Measurements from ENCODE around the gene CHURC1. TPM values are rescaled to one million over a fixed set of nuclear protein-coding genes. Genes with fewer than 3 reads are reported as not detected.
A peak's percentile ranks its signal among the peaks of the same experiment; 100 is the strongest.

Gene CHURC1
- total and polyA plus RNA-seq, 2 of the 13 experiments (the other 11 are each of a cell fraction or from before 2014, with no cell fraction given) = 41.1 to 74.4 TPM

DNA sequence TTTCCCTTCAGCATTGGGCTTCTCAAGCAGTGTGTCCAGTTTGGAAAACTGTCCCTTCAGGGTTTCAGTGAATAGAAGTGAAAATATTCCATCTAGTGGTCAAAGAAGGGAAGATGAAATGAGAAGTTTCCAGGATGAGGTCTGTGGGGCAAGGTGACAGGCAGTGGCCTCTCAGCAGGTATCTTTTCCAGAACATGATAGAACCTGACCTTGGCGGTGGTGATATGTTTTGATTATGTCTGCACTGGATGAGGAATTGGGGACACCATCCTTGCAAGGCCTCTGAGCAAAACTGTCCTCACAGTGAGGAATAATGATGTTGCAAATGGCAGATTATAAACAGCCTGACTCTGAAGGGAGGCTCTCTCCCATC, 23.6 kb downstream of the CHURC1 start (continued):
- TF ChIP-seq MAX (IDR thresholded peaks at IDR 0.05) (peak; percentile 18; the same call in 1 of the 2 replicates), SMC3 (IDR thresholded peaks at IDR 0.05; ENCODE audit: low read length) (peak; percentile 40; the same call in 1 of the 2 replicates), ZNF558 (CRISPR knock-in tag; IDR thresholded peaks at IDR 0.05; ENCODE audit: borderline replicate concordance) (0 out of 2 replicates have a peak, but pooled peaks have one; percentile 8), POLR2G (IDR thresholded peaks at IDR 0.05; ENCODE audit: low read depth, low read length) (peak; percentile 78), AGO1 (IDR thresholded peaks at IDR 0.05; ENCODE audit: low read depth, low read length, poor library complexity, severe bottlenecking) (peak; percentile 45)

DNA sequence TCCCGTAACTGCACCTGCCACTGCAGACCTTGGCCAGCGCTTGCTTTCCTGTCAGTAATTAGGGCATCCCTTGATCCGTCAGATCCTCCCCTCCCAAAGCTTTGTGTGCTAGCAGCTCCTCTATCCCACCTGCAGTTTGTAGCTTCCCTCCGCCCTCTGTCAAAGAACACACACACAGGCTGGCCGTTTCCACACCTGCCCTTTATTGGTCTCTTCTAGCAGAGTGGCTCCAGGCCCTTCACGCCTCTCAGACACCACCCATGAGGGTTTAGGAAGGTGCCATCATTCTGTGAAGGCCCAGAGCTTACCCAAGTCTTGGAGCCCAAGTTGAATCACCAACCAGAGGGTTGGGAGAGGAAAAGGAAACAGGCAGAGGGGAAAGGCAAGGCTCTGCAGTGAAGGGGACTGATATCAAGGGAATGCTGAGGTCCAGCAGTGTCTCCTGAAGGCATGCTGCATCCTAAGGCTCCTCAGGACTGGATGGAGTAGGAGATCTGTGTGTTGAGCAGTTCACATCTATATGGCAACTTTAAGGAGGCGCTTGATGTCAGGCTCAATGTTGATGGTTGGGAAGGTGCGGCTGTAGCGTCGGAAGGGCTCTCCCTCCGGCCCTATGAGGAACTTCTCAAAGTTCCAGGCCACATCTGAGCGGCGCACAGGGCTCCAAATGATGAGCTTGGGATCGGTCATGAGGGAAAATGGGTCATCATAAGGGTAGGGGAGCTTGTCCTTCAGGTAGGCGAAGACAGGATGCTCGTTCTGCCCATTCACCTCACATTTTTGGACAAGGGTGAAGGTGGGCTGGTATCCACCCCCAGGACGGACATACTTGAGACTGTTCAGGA, 24.9 kb downstream of the CHURC1 start:
- peaks cover 74% of the 10 kb centered on the region for H3K4me1 ChIP-seq (ENCODE audit: insufficient read depth, low read length)
- intact Hi-C loops (cut with micrococcal nuclease; ENCODE audit: unreplicated experiment) (loop anchor here (1.0 to 10.0 kb wide), 2 partner anchors 25 to 234 kb away; partner anchors contain the start of genes CHURC1 and PLEKHG3), in situ Hi-C loops (cut with HindIII; ENCODE audit: extremely low pct_ligation_motif_present, low pct_unique_long_range_greater_than_20kb) (no loop called here)
- peak overlapping the region; percentile 70 for H3K27ac ChIP-seq (ENCODE audit: extremely low read length, insufficient read depth, low read length)
- H2AFZ ChIP-seq (ENCODE audit: low read length) = no peak overlapping the region
- H3K27me3 ChIP-seq (ENCODE audit: control insufficient read depth in 1 of 2, insufficient read depth in 2 of 2, low read length in 2 of 2) = no peaks in the 10 kb centered on the region; a peak in 1 of 5 replicates
- H3K9ac ChIP-seq (ENCODE audit: insufficient read depth, low read depth, low read length) = peak overlapping the region; percentile 89; the same call in 1 of the 2 replicates
- ATAC-seq (peak; percentile 17), DNase-seq (ENCODE audit: low spot score) (no peak), FAIRE-seq (no peak)
- no TSS peak for BruUV-seq (replicated peaks)
- 60% methylated on average over 17 of the region's 17 CpGs for WGBS (ENCODE audit: low lambda C conversion rate)
- H4K20me1 ChIP-seq (ENCODE audit: insufficient read depth, low read length) = no peaks in the 10 kb centered on the region; the same call in 1 of the 2 replicates
- peak overlapping the region; percentile 97 for H3K4me2 ChIP-seq (ENCODE audit: low read depth, low read length)
- peak overlapping the region in 2 of 3 experiments; percentile 11 to 76; a peak in 4 of 6 replicates for H3K4me3 ChIP-seq (replicated peaks in 1 of 3; ENCODE audit: insufficient read depth in 1 of 3, low read depth in 2 of 3, low read length in 3 of 3)
- peaks cover 28% of the 10 kb centered on the region for H3K79me2 ChIP-seq (ENCODE audit: insufficient read depth, low read length)
- H3K9me3 ChIP-seq (ENCODE audit: low read length) = no peaks in the 10 kb centered on the region
- peaks cover 0 to 2% of the 10 kb centered on the region in 2 experiments; a peak in 2 of 5 replicates for H3K36me3 ChIP-seq (replicated peaks in 1 of 2; ENCODE audit: control insufficient read depth in 1 of 2, insufficient read depth in 2 of 2, low read length in 2 of 2)
- POLR2A ChIA-PET = interaction anchor here (0.8 to 6.0 kb wide), 9 partner anchors 10 to 551 kb away, joined by 3 to 54 read pairs (median 5); partner anchors contain the start of genes CHURC1 and FNTB
- CTCF ChIA-PET (ENCODE audit: low intra/inter-chr PET ratio, low total read pairs) = interaction anchor here (1.3 kb wide), 1 partner anchor 45 kb away, joined by 3 read pairs; no protein-coding TSS in a partner anchor
- TF ChIP-seq ZNF703 (CRISPR knock-in tag; IDR thresholded peaks at IDR 0.05; ENCODE audit: borderline replicate concordance) (no peak), SMAD1 (CRISPR knock-in tag; IDR thresholded peaks at IDR 0.05; ENCODE audit: borderline replicate concordance, low read depth) (no peak), CCAR2 (optimal IDR thresholded peaks at IDR 0.05; ENCODE audit: low read depth, low read length) (peak; percentile 50), ZMYM2 (CRISPR knock-in tag; IDR thresholded peaks at IDR 0.05) (no peak), USF2 (IDR thresholded peaks at IDR 0.05; ENCODE audit: low read depth, low read length) (no peak), USF2 (CRISPR knock-in tag; IDR thresholded peaks at IDR 0.05; ENCODE audit: borderline replicate concordance) (no peak), GTF2F1 (IDR thresholded peaks at IDR 0.05; ENCODE audit: low read length) (no peak), ISL2 (CRISPR knock-in tag; IDR thresholded peaks at IDR 0.05) (no peak), ZNF24 (IDR thresholded peaks at IDR 0.05) (no peak), ZNF326 (CRISPR knock-in tag; IDR thresholded peaks at IDR 0.05; ENCODE audit: borderline replicate concordance) (no peak), TARDBP (CRISPR knock-in tag; IDR thresholded peaks at IDR 0.05) (no peak), CHD2 (IDR thresholded peaks at IDR 0.05; ENCODE audit: low read depth, low read length) (no peak), ZBTB42 (CRISPR knock-in tag; IDR thresholded peaks at IDR 0.05) (no peak)
- TF ChIP-seq, protein P1, sequence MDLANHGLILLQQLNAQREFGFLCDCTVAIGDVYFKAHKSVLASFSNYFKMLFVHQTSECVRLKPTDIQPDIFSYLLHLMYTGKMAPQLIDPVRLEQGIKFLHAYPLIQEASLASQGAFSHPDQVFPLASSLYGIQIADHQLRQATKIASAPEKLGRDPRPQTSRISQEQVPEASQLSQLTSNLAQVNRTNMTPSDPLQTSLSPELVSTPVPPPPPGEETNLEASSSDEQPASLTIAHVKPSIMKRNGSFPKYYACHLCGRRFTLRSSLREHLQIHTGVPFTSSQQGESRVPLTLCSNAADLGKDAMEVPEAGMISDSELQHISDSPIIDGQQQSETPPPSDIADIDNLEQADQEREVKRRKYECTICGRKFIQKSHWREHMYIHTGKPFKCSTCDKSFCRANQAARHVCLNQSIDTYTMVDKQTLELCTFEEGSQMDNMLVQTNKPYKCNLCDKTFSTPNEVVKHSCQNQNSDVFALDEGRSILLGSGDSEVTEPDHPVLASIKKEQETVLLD (CRISPR knock-in tag; IDR thresholded peaks at IDR 0.05; ENCODE audit: low read depth) = no peak
